GDM1 (cell line): Measurements from ENCODE around the gene TCF20.

Experiments
- DNase-seq: peaks from one replicate; lab custom pipeline; 2025; lab: John Stamatoyannopoulos, UW

Gene TCF20

DNA sequence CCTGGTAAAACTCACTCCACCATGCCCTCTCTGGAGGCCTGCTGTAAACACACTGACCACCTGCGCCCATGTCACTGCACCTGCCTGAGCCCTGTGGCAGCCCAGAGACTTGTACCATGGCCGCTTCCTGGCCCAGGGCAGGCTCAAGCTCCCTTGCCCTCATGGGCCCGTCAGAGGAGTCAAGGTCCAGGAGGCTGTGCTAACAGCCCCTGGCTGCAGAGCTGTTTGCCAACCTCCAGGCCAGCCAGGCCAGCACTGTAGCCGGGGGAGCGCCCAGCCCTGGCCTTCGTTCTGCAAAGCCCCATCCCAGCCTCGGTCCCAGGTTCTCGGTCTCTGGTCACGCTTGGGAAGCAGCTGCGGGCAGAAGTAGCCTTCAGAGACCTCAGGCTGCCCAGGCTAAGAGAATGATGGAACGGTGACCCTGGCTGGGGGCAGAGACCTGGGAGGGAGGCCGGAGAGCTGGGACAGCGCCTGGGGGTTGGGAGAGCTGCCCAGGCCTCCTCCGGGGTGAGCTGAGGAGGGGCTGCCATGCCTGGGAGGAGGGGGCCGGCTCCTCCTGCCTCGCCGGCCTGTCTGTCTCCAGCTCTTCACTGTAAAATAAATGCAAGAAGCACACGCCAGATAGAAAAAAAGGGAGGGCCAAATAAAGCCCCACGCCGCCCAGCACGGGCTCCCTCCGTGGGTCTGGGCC is 11.9 kb upstream of the TCF20 start:
- no peak for DNase-seq

DNA sequence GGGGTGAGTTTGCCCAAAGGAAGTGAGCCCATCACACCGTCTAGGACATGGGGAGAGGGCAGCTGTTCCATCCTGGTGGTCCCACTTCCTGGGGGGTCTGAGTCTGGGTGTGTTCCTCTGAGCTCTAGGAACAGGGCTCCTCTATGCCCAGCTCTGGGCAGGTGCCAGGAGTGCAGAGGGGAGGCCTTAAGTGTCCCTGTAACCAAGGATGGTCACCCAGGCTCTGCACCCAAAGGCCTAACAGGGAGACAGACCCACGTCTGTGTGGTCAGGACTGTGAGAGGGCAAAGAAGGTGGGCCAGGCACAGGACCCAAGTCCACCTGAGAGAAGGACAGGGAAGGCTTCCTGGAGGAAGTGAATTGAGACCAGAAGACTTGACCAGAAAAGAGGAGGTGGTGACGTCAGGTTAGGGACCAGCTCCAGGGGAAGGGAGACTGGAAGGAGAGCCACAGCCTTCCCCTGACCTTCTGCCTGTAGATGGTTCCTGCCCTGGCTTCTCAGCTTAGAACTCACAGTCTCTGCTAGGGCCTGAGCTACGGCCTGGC is 11.3 kb upstream of the TCF20 start:
- DNase-seq: no peak

DNA sequence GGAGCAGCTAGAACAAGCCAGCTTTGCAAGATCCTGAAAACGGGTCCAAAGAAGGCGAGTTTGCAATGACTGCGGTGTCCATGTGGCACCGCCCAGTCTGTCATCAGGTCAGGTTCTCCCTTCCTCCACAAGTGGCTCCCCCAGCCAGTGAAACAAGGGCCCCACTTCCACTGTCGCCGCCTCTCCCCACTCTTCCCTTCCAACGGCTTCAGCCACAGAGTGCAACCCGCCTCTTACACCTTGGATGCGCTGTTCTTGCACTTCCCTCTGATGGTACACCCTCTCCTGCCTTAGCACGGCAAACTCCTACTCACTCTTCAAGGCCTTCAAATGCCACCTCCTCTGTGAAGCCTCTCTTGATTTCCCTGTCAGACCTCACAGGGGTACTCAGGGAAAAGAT is 10.8 kb upstream of the TCF20 start:
- no peak for DNase-seq

GRCh38 chr22:42280836-42281235 is 10.4 kb upstream of the TCF20 start:
- no peak for DNase-seq

GRCh38 chr22:42280140-42280539 is 9.7 kb upstream of the TCF20 start:
- DNase-seq: no peak

- no peak for DNase-seq
Measured at GRCh38 chr22:42279425-42280020, 9.1 kb upstream of the TCF20 start.

- peak; percentile 50 for DNase-seq
Measured at GRCh38 chr22:42277988-42278776, 7.7 kb upstream of the TCF20 start.

DNA sequence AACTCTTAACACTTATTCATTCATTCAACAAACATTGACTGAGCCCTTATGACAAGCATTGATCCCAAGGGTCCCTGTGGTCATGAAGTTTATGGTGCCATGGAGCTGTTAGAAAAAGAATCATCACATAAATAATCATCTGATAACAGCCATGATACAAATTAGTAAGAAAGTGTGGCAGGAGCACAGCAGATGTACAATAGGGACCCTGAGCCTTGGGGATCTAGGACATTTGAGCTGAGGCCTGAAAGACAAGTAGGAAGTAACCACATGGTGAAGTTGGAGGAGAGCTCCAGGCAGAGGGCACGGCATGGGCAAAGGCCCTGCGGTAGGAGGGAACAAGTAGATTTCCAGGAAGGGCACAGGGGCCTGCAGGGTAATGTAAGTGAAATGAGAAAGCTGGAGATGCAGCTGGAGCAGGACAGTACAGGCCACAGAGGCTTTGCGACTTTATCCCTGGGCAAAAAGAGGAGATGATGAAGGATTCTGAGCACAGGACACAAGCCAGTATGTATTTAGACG is 6.8 kb upstream of the TCF20 start:
- DNase-seq: no peak

GRCh38 chr22:42275970-42276369 is 5.5 kb upstream of the TCF20 start:
- DNase-seq: no peak

DNA sequence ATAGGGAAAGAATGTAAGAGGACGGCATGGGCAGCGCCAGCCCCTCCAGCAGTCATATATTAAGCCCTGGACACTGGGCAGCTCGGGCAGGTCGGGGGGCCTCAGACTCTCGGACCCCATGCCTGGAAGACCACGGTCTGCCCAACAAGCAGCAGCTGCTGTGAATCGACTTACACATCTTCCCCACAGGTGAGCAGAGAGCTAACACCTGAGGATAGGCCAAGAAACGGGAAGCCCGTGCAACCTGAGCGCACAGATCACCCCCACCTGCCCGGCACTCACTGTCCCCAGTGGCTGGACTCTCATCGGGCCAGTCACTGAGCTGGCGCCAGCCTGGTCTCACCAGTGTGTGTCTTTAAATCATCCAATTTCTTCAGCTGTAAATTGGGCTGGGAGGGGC is 4.7 kb upstream of the TCF20 start:
- DNase-seq: no peak

GRCh38 chr22:42273855-42274451 is 3.5 kb upstream of the TCF20 start:
- no peak for DNase-seq

DNA sequence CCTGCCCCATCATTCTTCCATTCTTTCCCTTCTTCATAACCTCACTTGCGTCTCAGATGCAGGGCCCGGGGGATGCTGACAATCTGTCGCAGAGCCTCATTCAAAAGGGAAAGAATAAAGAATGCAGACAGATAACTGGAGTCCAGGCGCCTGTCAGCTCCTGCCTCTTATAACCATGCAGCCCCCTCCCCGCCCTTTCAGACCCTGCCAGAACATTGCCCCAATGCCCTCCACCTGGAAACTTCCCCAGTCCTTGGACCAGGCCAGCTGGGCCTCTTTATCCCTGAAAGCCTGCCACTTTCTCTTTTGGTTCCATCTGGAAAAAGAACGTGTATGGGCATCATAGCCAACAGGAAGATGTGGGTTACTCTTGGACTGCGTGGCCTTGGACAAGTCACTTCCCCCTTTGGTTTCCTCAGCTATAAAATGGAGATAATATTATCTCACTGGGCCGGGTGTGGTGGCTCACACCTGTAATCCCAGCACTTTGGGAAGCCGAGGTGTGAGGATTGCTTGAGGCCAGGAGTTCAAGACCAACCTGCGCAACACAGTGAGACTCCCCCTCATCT is 2.1 kb upstream of the TCF20 start:
- DNase-seq: no peak

DNA sequence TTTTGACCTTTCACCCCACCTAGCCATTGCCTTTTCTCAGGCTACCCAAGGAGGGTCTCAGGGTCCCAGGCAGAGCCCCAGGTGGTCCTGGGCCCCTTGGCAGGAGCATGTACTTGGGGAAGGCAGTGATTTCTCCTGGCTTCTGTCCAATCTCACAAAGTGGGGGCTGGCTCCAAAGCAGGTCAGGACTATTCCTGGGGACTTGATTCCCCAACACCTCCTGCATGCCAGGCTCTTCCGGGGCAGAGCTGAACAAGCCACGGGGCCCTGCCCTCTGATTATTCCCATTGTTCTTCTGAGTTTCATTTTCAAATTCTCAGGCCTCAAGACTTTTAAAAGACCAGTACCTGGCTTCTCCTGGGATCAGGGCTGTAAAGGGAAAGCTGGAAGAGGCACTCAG is 1.5 kb upstream of the TCF20 start:
- DNase-seq: no peak

- no peak for DNase-seq
Measured at GRCh38 chr22:42271191-42271813, 849 bp upstream of the TCF20 start.

GRCh38 chr22:42270176-42270509 is 310 bp downstream of the TCF20 start:
- DNase-seq: no peak

- peak; percentile 22 for DNase-seq
Measured at GRCh38 chr22:42269432-42270175, 849 bp downstream of the TCF20 start.

GRCh38 chr22:42268852-42269410 is 1.5 kb downstream of the TCF20 start:
- no peak for DNase-seq

- DNase-seq: no peak
Measured at GRCh38 chr22:42265321-42265720, 5.1 kb downstream of the TCF20 start.

GRCh38 chr22:42263944-42264343 is 6.5 kb downstream of the TCF20 start:
- DNase-seq: no peak

- no peak for DNase-seq
Measured at GRCh38 chr22:42262964-42263363, 7.5 kb downstream of the TCF20 start.

- no peak for DNase-seq
Measured at GRCh38 chr22:42261296-42261695, 9.2 kb downstream of the TCF20 start.
